Naive thymus-derived CD4-positive, alpha-beta T cell (primary cell): ENCODE data around the gene CMTM1. TPM values are rescaled to one million over a fixed set of nuclear protein-coding genes. Genes with fewer than 3 reads are reported as not detected.
A peak's percentile ranks its signal among the peaks of the same experiment; 100 is the strongest.
"Not testable (repeated sequence)": the region's sequence is repeated elsewhere in the genome, so short reads cannot be mapped to it uniquely, and the experiment has no call there.

Experiments
- ATAC-seq: fragments of 150-1000 bp; cut with Tn5 transposase; 2 replicates; pipeline ENCODE4 v1.10.0; 2021; ENCODE audit warnings: mild to moderate bottlenecking, moderate library complexity
- CTCF ChIA-PET: fragments of 350-600 bp; sonication (Branson Sonifier 250); formaldehyde crosslinking; loops from one replicate; lab custom pipeline; 2021; ENCODE audit warnings: antibody characterized with exemption; lab: Charles Lee
- POLR2A ChIA-PET: fragments of 350-600 bp; sonication (Branson Sonifier 250); formaldehyde crosslinking; loops from one replicate; lab custom pipeline; 2021; ENCODE audit warnings: antibody characterized with exemption, inconsistent platforms; lab: Charles Lee
- DNase-seq, 9 donors: peaks; one replicate each; pipeline versions ENCODE4 v3.0.0 to v3.0.0-alpha.2; 2020 to 2022; ENCODE audit warnings: mixed read lengths in 1 of 9
- H3K27ac ChIP-seq: one replicate; pipeline ENCODE4 v1.7.0; 2013; ENCODE audit warnings: mild to moderate bottlenecking, low read depth, low read length, moderate library complexity
- H3K27me3 ChIP-seq, 2 donors: one replicate each; pipeline ENCODE4 v1.7.0; 2013; ENCODE audit warnings: low read length in 2 of 2, mild to moderate bottlenecking in 2 of 2, moderate library complexity in 2 of 2; ENCODE audit not compliant: control insufficient read depth in 2 of 2, insufficient read depth in 2 of 2
- H3K36me3 ChIP-seq, 3 experiments: 1 replicate in 2 of 3; 2 replicates in 1 of 3; pipeline ENCODE4 v1.7.0; 2013; ENCODE audit warnings: low read length in 3 of 3, mild to moderate bottlenecking in 3 of 3, moderate library complexity in 1 of 3; ENCODE audit not compliant: insufficient read depth in 3 of 3, control insufficient read depth in 2 of 3
- H3K4me1 ChIP-seq, 2 donors: one replicate each; pipeline ENCODE4 v1.7.0; 2013; ENCODE audit warnings: low read length in 2 of 2, mild to moderate bottlenecking in 2 of 2, moderate library complexity in 1 of 2; ENCODE audit not compliant: control insufficient read depth in 2 of 2, insufficient read depth in 2 of 2
- H3K4me3 ChIP-seq: 2 replicates; pipeline ENCODE4 v1.7.0; 2013; ENCODE audit warnings: mild to moderate bottlenecking, low read length
- H3K9me3 ChIP-seq, 3 experiments: 1 replicate in 2 of 3; 2 replicates in 1 of 3; pipeline ENCODE4 v1.7.0; 2013; ENCODE audit warnings: low read length in 3 of 3; ENCODE audit not compliant: control insufficient read depth in 2 of 3
- H3K27ac Mint-ChIP-seq, 9 donors: one replicate each; pipeline ENCODE4 v1.8.0; 2020 to 2022; ENCODE audit warnings: mixed read lengths in 9 of 9, mild to moderate bottlenecking in 8 of 9, moderate library complexity in 5 of 9, inconsistent platforms in 2 of 9
- H3K27me3 Mint-ChIP-seq, 5 donors: one replicate each; pipeline ENCODE4 v1.8.0; 2021 to 2022; ENCODE audit warnings: mixed read lengths in 5 of 5, mild to moderate bottlenecking in 1 of 5
- H3K36me3 Mint-ChIP-seq, 5 donors: one replicate each; pipeline ENCODE4 v1.8.0; 2020 to 2022; ENCODE audit warnings: mixed read lengths in 5 of 5, mild to moderate bottlenecking in 3 of 5, inconsistent platforms in 1 of 5
- H3K4me1 Mint-ChIP-seq, 7 donors: one replicate each; pipeline ENCODE4 v1.8.0; 2020 to 2022; ENCODE audit warnings: mixed read lengths in 7 of 7, mild to moderate bottlenecking in 3 of 7, inconsistent platforms in 1 of 7
- H3K4me3 Mint-ChIP-seq, 10 donors: one replicate each; pipeline ENCODE4 v1.8.0; 2020 to 2022; ENCODE audit warnings: mild to moderate bottlenecking in 10 of 10, mixed read lengths in 10 of 10, moderate library complexity in 6 of 10, inconsistent platforms in 2 of 10
- H3K9me3 Mint-ChIP-seq, 11 donors: one replicate each; pipeline ENCODE4 v1.8.0; 2020 to 2022; ENCODE audit warnings: mixed read lengths in 11 of 11, mild to moderate bottlenecking in 4 of 11, inconsistent platforms in 1 of 11, moderate library complexity in 1 of 11
- intact Hi-C, 2 donors: fragments of 100-400 bp; cut with micrococcal nuclease; formaldehyde crosslinking; loops; one replicate each; pipeline ENCODE4 v1.15.1; 2023
- polyA plus RNA-seq, 2 donors: library from polyadenylated mRNA; unstranded; fragments of 300-500 nt; fragmentation: Illumina TruSeq; gene quantifications; one replicate each; pipeline ENCODE4 v1.2.3, GENCODE V29; 2021
- total RNA-seq, 6 experiments: library from RNA in 5 of 6; stranded (reverse) in 5 of 6; gene quantifications; 1 replicate in 5 of 6; 2 replicates in 1 of 6; pipeline ENCODE4 v1.2.3 and lab custom pipeline; 2021 to 2026

Gene CMTM1
- total and polyA plus RNA-seq, 7 experiments from 2014 or later: 0.36 to 23.3 (median 4.4) TPM

DNA sequence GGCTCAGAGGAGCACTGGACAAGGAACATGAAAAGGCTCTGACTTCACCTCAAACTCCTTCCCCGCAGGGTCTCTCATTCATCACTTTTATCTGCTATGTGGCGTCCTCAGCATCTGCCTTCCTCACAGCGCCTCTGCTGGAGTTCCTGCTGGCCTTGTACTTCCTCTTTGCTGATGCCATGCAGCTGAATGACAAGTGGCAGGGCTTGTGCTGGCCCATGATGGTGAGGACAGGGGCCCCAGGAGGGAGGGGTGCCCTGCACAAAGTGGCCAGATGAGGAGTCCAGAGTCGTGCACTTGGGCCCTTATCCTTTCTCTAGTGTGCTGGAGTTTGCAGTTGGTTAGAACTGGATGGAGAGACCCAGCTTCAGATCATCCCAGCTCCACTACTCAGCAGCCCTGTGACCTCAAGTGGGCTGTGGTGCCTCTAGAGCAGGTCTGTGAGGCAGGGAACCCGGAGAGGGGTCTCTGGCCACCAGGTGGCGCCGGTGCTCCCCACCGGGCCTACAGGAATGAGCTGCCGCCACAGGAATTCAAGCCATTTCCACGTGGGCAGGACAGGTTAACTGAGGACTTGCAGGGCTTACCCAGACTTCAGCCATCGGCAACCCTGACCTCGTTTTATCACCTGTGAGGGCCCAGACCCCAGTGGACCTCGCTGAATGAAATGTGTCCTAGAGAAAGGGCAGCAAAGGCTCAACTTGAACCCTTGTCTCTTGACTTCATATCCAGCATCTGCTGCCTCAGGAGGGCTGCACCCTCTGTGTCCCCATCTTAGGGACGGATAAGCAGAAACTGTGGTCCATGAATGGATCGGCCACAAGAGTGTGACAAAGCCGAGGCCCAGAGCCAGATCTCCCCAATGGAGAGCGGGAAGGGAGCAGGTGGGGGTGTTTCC lies 42.3 kb downstream of the CMTM1 start:
- H3K36me3 Mint-ChIP-seq: peaks cover 0 to 15% (median 5%) of the 10 kb centered on the region in 5 donors
- peaks cover 0 to 3% (median 0%) of the 10 kb centered on the region in 5 donors for H3K27me3 Mint-ChIP-seq
- H3K27me3 ChIP-seq: no peaks in the 10 kb centered on the region
- ChIA-PET POLR2A (interaction anchor here (0.9 to 1.7 kb wide), 4 partner anchors 11 to 46 kb away, joined by 3 to 6 read pairs (median 4); partner anchors contain the start of gene CMTM2), CTCF (interaction anchor here (0.6 to 3.0 kb wide), 25 partner anchors 8 to 282 kb away, joined by 3 to 26 read pairs (median 4); partner anchors contain the start of genes CKLF and CMTM2)
- H3K9me3 ChIP-seq: no peaks in the 10 kb centered on the region
- peaks cover 17 to 34% of the 10 kb centered on the region in 2 donors for H3K4me1 ChIP-seq
- intact Hi-C loops: loop anchor here (1.0 to 5.0 kb wide), 12 partner anchors 42 to 264 kb away; partner anchors contain the start of genes CMTM4 (in 2 of the 2) and DYNC1LI2 (in 2 of the 2)
- ATAC-seq (peak; percentile 52), DNase-seq (peak; percentile 66 to 85 (median 78))
- H3K4me1 Mint-ChIP-seq: peaks cover 19 to 37% (median 35%) of the 10 kb centered on the region in 7 donors
- peak overlapping the region; percentile 40 for H3K27ac ChIP-seq
- H3K4me3 Mint-ChIP-seq: peak overlapping the region in 8 of 10 donors; percentile 6 to 82 (median 34)
- H3K36me3 ChIP-seq: peaks cover 5 to 52% (median 8%) of the 10 kb centered on the region in 3 experiments
- H3K4me3 ChIP-seq: no peak overlapping the region
- H3K9me3 Mint-ChIP-seq: peaks cover 0 to 4% (median 0%) of the 10 kb centered on the region in 11 donors
- H3K27ac Mint-ChIP-seq: peak overlapping the region in 8 of 9 donors; percentile 45 to 85 (median 79)

- Histone ChIP-seq H3K27me3 (no peaks in the 10 kb centered on the region), H3K9me3 (no peaks in the 10 kb centered on the region), H3K4me3 (no peak overlapping the region), H3K36me3 (peaks cover 5 to 57% (median 8%) of the 10 kb centered on the region in 3 experiments), H3K4me1 (peaks cover 17 to 28% of the 10 kb centered on the region in 2 donors), H3K27ac (peak overlapping the region; percentile 40)
- POLR2A ChIA-PET: interaction anchor here (1.2 kb wide), 1 partner anchor 42 kb away, joined by 3 read pairs; no protein-coding TSS in a partner anchor
- DNase-seq (no peak), ATAC-seq (no peak)
- Mint-ChIP-seq H3K27me3 (no peaks in the 10 kb centered on the region), H3K4me1 (peaks cover 14 to 31% (median 29%) of the 10 kb centered on the region in 7 donors), H3K36me3 (peaks cover 0 to 15% (median 5%) of the 10 kb centered on the region in 5 donors), H3K9me3 (no peaks in the 10 kb centered on the region), H3K4me3 (no peak overlapping the region), H3K27ac (no peak overlapping the region)
- intact Hi-C loops: loop anchor here (2.0 to 5.0 kb wide), 5 partner anchors 42 to 264 kb away; partner anchors contain the start of genes CMTM4 (in 1 of the 2) and DYNC1LI2 (in 1 of the 2)
- CTCF ChIA-PET: interaction anchor here (0.5 to 3.0 kb wide), 18 partner anchors 9 to 281 kb away, joined by 3 to 26 read pairs (median 4); partner anchors contain the start of genes CKLF and CMTM2
Measured at GRCh38 chr16:66609139-66609510, 42.9 kb downstream of the CMTM1 start.

- H3K4me1 Mint-ChIP-seq: peaks cover 14 to 31% (median 27%) of the 10 kb centered on the region in 7 donors
Measured at GRCh38 chr16:66610111-66610820, 44.0 kb downstream of the CMTM1 start.

DNA sequence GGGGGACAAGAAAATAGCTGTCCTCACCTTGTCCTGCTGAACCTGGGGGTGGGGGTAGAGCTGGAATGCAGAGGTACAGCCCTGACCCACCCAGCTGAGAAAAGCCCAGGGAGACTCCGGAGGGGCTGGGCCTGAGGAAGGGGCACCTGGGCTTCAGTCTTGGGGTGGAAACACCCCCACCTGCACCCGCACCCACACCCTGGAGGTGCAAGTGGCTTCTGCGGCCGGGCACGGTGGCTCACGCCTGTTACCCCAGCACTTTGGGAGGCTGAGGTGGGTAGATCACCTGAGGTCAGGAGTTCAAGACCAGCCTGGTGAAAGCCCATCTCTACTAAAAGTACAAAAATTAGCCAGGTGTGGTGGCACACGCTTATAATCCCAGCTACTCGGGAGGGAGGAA lies 45.7 kb downstream of the CMTM1 start:
- intact Hi-C loops, CTCF ChIA-PET, H3K27ac Mint-ChIP-seq, H3K27me3 Mint-ChIP-seq, H3K4me3 Mint-ChIP-seq, H3K27ac ChIP-seq, H3K9me3 Mint-ChIP-seq, ATAC-seq, DNase-seq, H3K9me3 ChIP-seq, H3K4me3 ChIP-seq, H3K27me3 ChIP-seq, POLR2A ChIA-PET: not testable (repeated sequence)
- Histone ChIP-seq H3K36me3 (peaks cover 5 to 57% (median 8%) of the 10 kb centered on the region in 3 experiments), H3K4me1 (peaks cover 8 to 13% of the 10 kb centered on the region in 2 donors)
- peaks cover 6 to 20% (median 17%) of the 10 kb centered on the region in 7 donors for H3K4me1 Mint-ChIP-seq
- peaks cover 0 to 12% (median 5%) of the 10 kb centered on the region in 5 donors for H3K36me3 Mint-ChIP-seq

More at GRCh38 chr16:66610111-66610820, 44.0 kb downstream of the CMTM1 start:
- Histone ChIP-seq H3K4me1 (peaks cover 17 to 26% of the 10 kb centered on the region in 2 donors), H3K4me3 (no peak overlapping the region), H3K27ac (no peak overlapping the region), H3K9me3 (no peaks in the 10 kb centered on the region), H3K27me3 (no peaks in the 10 kb centered on the region), H3K36me3 (peaks cover 5 to 57% (median 8%) of the 10 kb centered on the region in 3 experiments)
- intact Hi-C loops: no loop called here
- DNase-seq (no peak), ATAC-seq (no peak)
- ChIA-PET POLR2A (interaction anchor here (0.8 kb wide), 1 partner anchor 40 kb away, joined by 3 read pairs; no protein-coding TSS in a partner anchor), CTCF (interaction anchor here (0.7 to 1.0 kb wide), 3 partner anchors 9 to 258 kb away, joined by 3 to 5 read pairs (median 3); no protein-coding TSS in a partner anchor)
- Mint-ChIP-seq H3K36me3 (peaks cover 0 to 13% (median 5%) of the 10 kb centered on the region in 5 donors), H3K9me3 (no peaks in the 10 kb centered on the region), H3K27me3 (no peaks in the 10 kb centered on the region), H3K27ac (peak overlapping the region in 3 of 9 donors; percentile 46 to 59 (median 57)), H3K4me3 (no peak overlapping the region)

DNA sequence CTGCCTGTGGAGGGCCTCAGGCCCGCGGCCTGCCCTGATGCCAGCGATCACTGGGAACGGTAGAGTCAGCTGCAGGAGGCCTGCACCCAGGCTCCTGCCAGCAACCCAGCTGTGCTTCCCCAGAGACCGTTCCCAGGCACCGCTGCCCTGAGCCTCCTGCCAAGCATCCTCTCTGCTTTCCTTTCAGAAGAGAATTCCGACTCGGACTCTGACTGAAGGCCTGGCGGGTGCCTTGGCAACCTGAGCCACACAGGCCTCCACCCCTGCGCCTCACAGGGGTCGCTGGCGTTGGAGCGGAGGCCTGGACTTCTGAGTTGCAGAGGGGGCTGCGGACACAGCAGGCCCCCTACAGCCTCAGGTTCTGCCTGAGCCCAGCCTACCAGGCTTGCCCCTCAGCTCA lies 46.2 kb downstream of the CMTM1 start:
- Histone ChIP-seq H3K9me3 (no peaks in the 10 kb centered on the region), H3K4me3 (no peak overlapping the region), H3K27me3 (no peaks in the 10 kb centered on the region), H3K27ac (no peak overlapping the region), H3K36me3 (peaks cover 5 to 57% (median 8%) of the 10 kb centered on the region in 3 experiments), H3K4me1 (peaks cover 8 to 11% of the 10 kb centered on the region in 2 donors)
- no peak for DNase-seq
- POLR2A ChIA-PET: no interaction called here
- H3K27me3 Mint-ChIP-seq: no peaks in the 10 kb centered on the region
- H3K9me3 Mint-ChIP-seq: no peaks in the 10 kb centered on the region
- intact Hi-C loops: no loop called here
- ATAC-seq: no peak
- H3K4me1 Mint-ChIP-seq: peaks cover 6 to 14% (median 12%) of the 10 kb centered on the region in 7 donors
- H3K27ac Mint-ChIP-seq: no peak overlapping the region
- CTCF ChIA-PET: no interaction called here
- peaks cover 0 to 12% (median 5%) of the 10 kb centered on the region in 5 donors for H3K36me3 Mint-ChIP-seq
- no peak overlapping the region for H3K4me3 Mint-ChIP-seq
